Breast epithelium (tissue), 3 donors: Measurements from ENCODE around the gene GALNT6.

ENCODE experiments used
- POLR2A ChIP-seq: fragments of 450-650 bp; IDR thresholded peaks from one replicate; pipeline ENCODE4 v1.6.1; 2016; ENCODE audit warnings: antibody characterized with exemption, mild to moderate bottlenecking, moderate library complexity
- POLR2AphosphoS5 ChIP-seq, 3 donors: sonication (generic); formaldehyde crosslinking; IDR thresholded peaks; one replicate each; pipeline ENCODE4 v1.6.1; 2017; ENCODE audit warnings: antibody characterized with exemption in 3 of 3
- TF ChIP-seq, protein P1 (sequence below), 3 donors: fragments of 450-650 bp; IDR thresholded peaks; one replicate each; pipeline ENCODE4 v1.5.1; 2016 to 2017; ENCODE audit warnings: antibody characterized with exemption in 3 of 3, mild to moderate bottlenecking in 3 of 3, moderate library complexity in 3 of 3

DNA sequence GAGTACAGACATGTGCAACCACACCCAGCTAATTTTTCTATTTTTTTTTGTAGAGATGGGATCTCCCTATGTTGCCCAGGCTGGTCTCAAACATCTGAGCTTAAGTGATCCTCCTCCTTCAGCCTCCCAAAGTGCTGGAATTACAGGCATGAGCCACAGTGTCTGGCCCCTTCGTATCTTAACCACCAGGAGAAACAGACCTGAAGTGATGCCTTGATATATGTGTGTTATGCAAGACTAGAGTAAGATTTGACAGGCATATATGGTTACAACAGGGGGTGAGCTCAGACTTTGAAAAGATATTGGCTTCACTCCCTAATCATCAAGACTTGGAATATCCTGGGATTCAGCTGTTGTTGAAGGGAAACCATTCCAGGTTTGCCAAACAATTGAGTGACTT is 10.7 kb upstream of the GALNT6 start:
- TF ChIP-seq, protein P1, sequence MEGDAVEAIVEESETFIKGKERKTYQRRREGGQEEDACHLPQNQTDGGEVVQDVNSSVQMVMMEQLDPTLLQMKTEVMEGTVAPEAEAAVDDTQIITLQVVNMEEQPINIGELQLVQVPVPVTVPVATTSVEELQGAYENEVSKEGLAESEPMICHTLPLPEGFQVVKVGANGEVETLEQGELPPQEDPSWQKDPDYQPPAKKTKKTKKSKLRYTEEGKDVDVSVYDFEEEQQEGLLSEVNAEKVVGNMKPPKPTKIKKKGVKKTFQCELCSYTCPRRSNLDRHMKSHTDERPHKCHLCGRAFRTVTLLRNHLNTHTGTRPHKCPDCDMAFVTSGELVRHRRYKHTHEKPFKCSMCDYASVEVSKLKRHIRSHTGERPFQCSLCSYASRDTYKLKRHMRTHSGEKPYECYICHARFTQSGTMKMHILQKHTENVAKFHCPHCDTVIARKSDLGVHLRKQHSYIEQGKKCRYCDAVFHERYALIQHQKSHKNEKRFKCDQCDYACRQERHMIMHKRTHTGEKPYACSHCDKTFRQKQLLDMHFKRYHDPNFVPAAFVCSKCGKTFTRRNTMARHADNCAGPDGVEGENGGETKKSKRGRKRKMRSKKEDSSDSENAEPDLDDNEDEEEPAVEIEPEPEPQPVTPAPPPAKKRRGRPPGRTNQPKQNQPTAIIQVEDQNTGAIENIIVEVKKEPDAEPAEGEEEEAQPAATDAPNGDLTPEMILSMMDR (IDR thresholded peaks at IDR 0.05), result no peak
- no peak for TF ChIP-seq POLR2A
- no peak for TF ChIP-seq POLR2AphosphoS5 (IDR thresholded peaks at IDR 0.05)
